GM12878 (cell line): ENCODE results near the gene TEX54. TPM values are rescaled to one million over a fixed set of nuclear protein-coding genes. Genes with fewer than 3 reads are reported as not detected.

ENCODE experiments used
- ATAC-seq: fragments of 200-7000 bp; cut with Tn5 transposase; 3 replicates; pipeline ENCODE4 v1.9.1; 2020; ENCODE audit warnings: mild to moderate bottlenecking, moderate library complexity
- BruUV-seq: library from RNA; stranded (reverse); fragments of 400-500 nt; replicated peaks from 2 replicates; lab custom pipeline; 2021; lab: Mats Ljungman, UMichigan
- CTCF ChIA-PET: fragments of 300-600 bp; sonication (Branson Sonifier 250); formaldehyde crosslinking; extraction: SDS; loops from one replicate; lab custom pipeline; 2021; ENCODE audit warnings: inconsistent platforms; lab: Yijun Ruan, JAX
- POLR2A ChIA-PET: fragments of 350-600 bp; formaldehyde crosslinking; extraction: SDS; loops from one replicate; lab custom pipeline; 2021; ENCODE audit warnings: inconsistent platforms; lab: Charles Lee
- RAD21 ChIA-PET: fragments of 300-600 bp; sonication (Branson Sonifier 250); formaldehyde crosslinking; loops from one replicate; lab custom pipeline; 2023; ENCODE audit warnings: antibody characterized with exemption; ENCODE audit not compliant: unreplicated experiment; lab: Charles Lee
- SMC1A ChIA-PET: fragments of 300-600 bp; sonication (Branson Sonifier 250); formaldehyde crosslinking; loops from one replicate; lab custom pipeline; 2023; ENCODE audit not compliant: unreplicated experiment, uncharacterized antibody; lab: Charles Lee
- DNase-seq: peaks from one replicate; pipeline ENCODE4 v3.0.0-alpha.2; 2011; ENCODE audit warnings: low read depth, low spot score
- FAIRE-seq: peaks from 3 replicates; lab custom pipeline; 2011; peaks lifted over from hg19 to GRCh38; lab: Jason Lieb, UNC
- H2AFZ ChIP-seq: 2 replicates; pipeline ENCODE4 v1.6.0; 2011; ENCODE audit warnings: low read depth, low read length, control low read depth; ENCODE audit not compliant: control insufficient read depth
- H3K27ac ChIP-seq: 2 replicates; pipeline ENCODE4 v1.5.1; 2011; ENCODE audit warnings: control low read depth; ENCODE audit not compliant: control insufficient read depth, insufficient read depth
- H3K27me3 ChIP-seq, 2 experiments: replicated peaks in 1 of 2; 2 replicates each; pipeline versions ENCODE4 v1.6.0 to v1.6.1; 2011; ENCODE audit warnings: low read length in 1 of 2; ENCODE audit not compliant: control insufficient read depth in 2 of 2, insufficient read depth in 2 of 2
- H3K36me3 ChIP-seq, 2 experiments: 2 replicates each; pipeline ENCODE4 v1.5.1; 2011; ENCODE audit warnings: low read length in 1 of 2; ENCODE audit not compliant: control insufficient read depth in 2 of 2, insufficient read depth in 2 of 2
- H3K4me1 ChIP-seq: 2 replicates; pipeline ENCODE4 v1.6.1; 2011; ENCODE audit warnings: mild to moderate bottlenecking, low read length, moderate library complexity, mixed read lengths; ENCODE audit not compliant: control insufficient read depth, insufficient read depth
- H3K4me2 ChIP-seq: 2 replicates; pipeline ENCODE4 v1.6.0; 2011; ENCODE audit warnings: control low read depth; ENCODE audit not compliant: control insufficient read depth, insufficient read depth
- H3K4me3 ChIP-seq: fragments of 200-600 bp; sonication (generic); 2 replicates; pipeline ENCODE4 v1.5.1; 2016
- H3K79me2 ChIP-seq: 2 replicates; pipeline ENCODE4 v1.6.0; 2011; ENCODE audit warnings: low read length; ENCODE audit not compliant: control insufficient read depth, insufficient read depth
- H3K9ac ChIP-seq: 2 replicates; pipeline ENCODE4 v1.8.0; 2011; ENCODE audit warnings: low read length, control low read depth, mixed read lengths; ENCODE audit not compliant: control insufficient read depth, insufficient read depth
- H3K9me3 ChIP-seq: replicated peaks from 3 replicates; pipeline ENCODE4 v1.5.1; 2011; ENCODE audit warnings: mild to moderate bottlenecking, low read length; ENCODE audit not compliant: control insufficient read depth, insufficient read depth
- H4K20me1 ChIP-seq: 2 replicates; pipeline ENCODE4 v1.6.0; 2011; ENCODE audit not compliant: control insufficient read depth, insufficient read depth
- BCL11A ChIP-seq: IDR thresholded peaks from 2 replicates; pipeline ENCODE4 v1.6.1; 2011; ENCODE audit warnings: low read depth, low read length
- BRCA1 ChIP-seq: IDR thresholded peaks from 2 replicates; pipeline ENCODE4 v1.6.1; 2011; ENCODE audit warnings: low read depth, low read length, improper control_type of control experiment
- CEBPB ChIP-seq, 2 experiments: fragments of 150-350 bp in 1 of 2; IDR thresholded peaks; 2 replicates each; pipeline ENCODE4 v1.6.1; 2012 to 2014; ENCODE audit warnings: low read depth in 2 of 2, low read length in 2 of 2, borderline replicate concordance in 1 of 2, inconsistent platforms in 1 of 2
- DPF2 ChIP-seq: fragments of 450-650 bp; IDR thresholded peaks from 2 replicates; pipeline ENCODE4 v1.6.1; 2017; ENCODE audit warnings: mild to moderate bottlenecking
- HDGF ChIP-seq: fragments of 450-650 bp; IDR thresholded peaks from 2 replicates; pipeline ENCODE4 v1.6.1; 2016; ENCODE audit warnings: antibody characterized with exemption
- MYC ChIP-seq: IDR thresholded peaks from 2 replicates; pipeline ENCODE4 v1.6.1; 2011; ENCODE audit warnings: mild to moderate bottlenecking, low read length, moderate library complexity, inconsistent platforms; ENCODE audit not compliant: insufficient read depth, insufficient replicate concordance, insufficient read length, severe bottlenecking
- NR2C1 ChIP-seq: fragments of 450-650 bp; IDR thresholded peaks from 2 replicates; pipeline ENCODE4 v1.6.1; 2017; ENCODE audit warnings: antibody characterized with exemption, mild to moderate bottlenecking, moderate library complexity
- NR2C2 ChIP-seq: IDR thresholded peaks from 2 replicates; pipeline ENCODE4 v1.6.1; 2011; ENCODE audit warnings: borderline replicate concordance, low read depth; ENCODE audit not compliant: control insufficient read depth, insufficient read length
- SIX5 ChIP-seq: IDR thresholded peaks from 2 replicates; pipeline ENCODE4 v1.6.1; 2011; ENCODE audit warnings: mild to moderate bottlenecking, low read depth, low read length, moderate library complexity; ENCODE audit not compliant: severe bottlenecking
- ZNF274 ChIP-seq: IDR thresholded peaks from one replicate; pipeline ENCODE4 v1.8.0; 2011; ENCODE audit not compliant: insufficient read length, insufficient read depth
- ZNF622 ChIP-seq: fragments of 450-650 bp; IDR thresholded peaks from 2 replicates; pipeline ENCODE4 v1.6.1; 2017; ENCODE audit warnings: mild to moderate bottlenecking, inconsistent platforms
- WGBS: methylation state at CpG from one replicate; pipeline ENCODE4 v1.1.6; 2016; ENCODE audit warnings: low lambda C conversion rate; ENCODE audit not compliant: insufficient replicate concordance, insufficient coverage; ENCODE audit errors: missing lambda C conversion rate; 5-methylcytosine and 5-hydroxymethylcytosine counted together
- in situ Hi-C: fragments of 300-500 bp; cut with MboI; formaldehyde crosslinking; loops from 9 replicates; pipeline ENCODE4 v1.14.3; 2018; ENCODE audit warnings: mixed read lengths
- intact Hi-C: fragments of 100-400 bp; cut with micrococcal nuclease; formaldehyde crosslinking; loops from one replicate; pipeline ENCODE4 v1.14.2; 2022; ENCODE audit not compliant: unreplicated experiment
- polyA plus RNA-seq, 11 experiments: library from polyadenylated mRNA; depleted of rRNA in 4 of 11; unstranded in 6 of 11; stranded (reverse) in 5 of 11; fragments of >200 nt; fragmentation: Nextera tagmentation in 4 of 11; fragmentation: Illumina TruSeq in 1 of 11; extraction: Ambion mirVana in 4 of 11; extraction: Trizol in 1 of 11; gene quantifications; 1 replicate in 1 of 11; 2 replicates in 10 of 11; pipeline versions ENCODE4 v1.2.1 to v1.2.3, GENCODE V29; 2011 to 2016; ENCODE audit warnings: inconsistent platforms in 2 of 11, missing spikeins in 2 of 11, low read depth in 1 of 11
- total RNA-seq, 4 experiments: library from RNA; depleted of rRNA in 3 of 4; stranded (reverse); fragments of >200 nt in 3 of 4; fragmentation: Illumina TruSeq in 1 of 4; extraction: Trizol in 1 of 4; gene quantifications; 2 replicates each; pipeline versions ENCODE4 v1.2.1 to v1.2.3, GENCODE V29; 2013 to 2021
- TF ChIP-seq, protein P1 (sequence below): fragments of 450-650 bp; IDR thresholded peaks from 2 replicates; pipeline ENCODE4 v1.6.1; 2017; ENCODE audit warnings: mild to moderate bottlenecking, moderate library complexity
- TF ChIP-seq, protein P2 (sequence below): fragments of 450-650 bp; IDR thresholded peaks from 2 replicates; pipeline ENCODE4 v1.6.1; 2016; ENCODE audit warnings: mild to moderate bottlenecking, moderate library complexity, borderline replicate concordance

TEX54 gene
- total and polyA plus RNA-seq, 10 of the 15 experiments (the other 5 are each of a cell fraction or from before 2014, with no cell fraction given) = 0.38 to 0.68 (median 0.51) TPM; not detected in 7

DNA sequence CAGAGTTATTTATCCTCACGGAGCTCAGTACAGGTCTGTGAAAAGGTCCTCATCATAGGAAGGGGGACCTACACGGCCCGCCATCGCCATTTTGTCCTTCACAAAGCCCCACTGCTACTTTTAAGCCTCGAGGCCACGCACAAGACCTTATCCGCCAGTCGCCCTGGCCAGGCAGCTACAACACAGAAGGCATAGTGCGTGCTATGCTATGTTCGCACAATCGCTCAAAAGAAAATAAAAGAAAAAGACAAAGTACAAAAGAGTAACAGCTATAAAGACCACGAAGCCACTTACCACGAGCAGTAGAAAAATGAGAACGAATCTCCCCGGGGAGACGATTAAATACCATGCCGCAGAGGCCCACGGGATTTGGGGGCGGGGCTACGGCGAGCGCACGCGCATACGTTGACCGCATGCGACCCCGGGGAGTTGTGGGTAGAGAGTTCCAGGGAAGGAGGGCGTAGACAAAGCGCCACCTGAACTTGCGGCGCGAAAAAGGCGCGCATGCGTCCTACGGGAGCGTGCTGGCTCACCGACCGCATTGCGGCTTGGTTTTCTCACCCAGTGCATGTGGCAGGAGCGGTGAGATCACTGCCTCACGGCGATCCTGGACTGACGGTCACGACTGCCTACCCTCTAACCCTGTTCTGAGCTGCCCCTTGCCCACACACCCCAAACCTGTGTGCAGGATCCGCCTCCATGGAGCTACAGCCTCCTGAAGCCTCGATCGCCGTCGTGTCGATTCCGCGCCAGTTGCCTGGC lies 23.1 kb upstream of the TEX54 start:
- peak overlapping the region; percentile 98 for H3K9ac ChIP-seq
- SMC1A ChIA-PET = interaction anchor here (0.6 to 5.2 kb wide), 16 partner anchors 10 to 342 kb away, joined by 3 to 36 read pairs (median 5); partner anchors contain the start of genes C11orf98, CSKMT, NXF1 and TMEM179B
- H3K27ac ChIP-seq = peak overlapping the region; percentile 97
- intact Hi-C loops = loop anchor here (1.0 kb wide), 2 partner anchors 14 to 128 kb away; partner anchors contain the start of gene HNRNPUL2
- POLR2A ChIA-PET = interaction anchor here (0.5 to 7.8 kb wide), 37 partner anchors 7 to 1479 kb away, joined by 3 to 92 read pairs (median 4); partner anchors contain the start of genes B3GAT3, C11orf98, CSKMT and HNRNPUL2
- H3K4me3 ChIP-seq = peak overlapping the region; percentile 98
- H3K9me3 ChIP-seq = no peaks in the 10 kb centered on the region
- peaks cover 20% of the 10 kb centered on the region for H3K4me1 ChIP-seq
- DNase-seq (peak; percentile 97), ATAC-seq (peak; percentile 86), FAIRE-seq (peak; percentile 75)
- RAD21 ChIA-PET = interaction anchor here (0.9 to 3.6 kb wide), 12 partner anchors 10 to 311 kb away, joined by 3 to 31 read pairs (median 4); partner anchors contain the start of genes C11orf98, CSKMT, HNRNPUL2 and SLC3A2
- no peaks in the 10 kb centered on the region for H3K27me3 ChIP-seq
- H2AFZ ChIP-seq = peak overlapping the region; percentile 88
- under 1% methylated on average over 54 of the region's 54 CpGs for WGBS
- in situ Hi-C loops = no loop called here
- peak overlapping the region; percentile 94 for H3K4me2 ChIP-seq
- no TSS peak for BruUV-seq
- H4K20me1 ChIP-seq = 0 out of 2 replicates have a peak, but pooled peaks cover 3% of the 10 kb centered on the region
- CTCF ChIA-PET = interaction anchor here (0.7 to 5.9 kb wide), 13 partner anchors 13 to 313 kb away, joined by 3 to 68 read pairs (median 5); partner anchors contain the start of genes SLC3A2, STX5, TAF6L and TMEM179B
- H3K36me3 ChIP-seq = peaks cover 17 to 32% of the 10 kb centered on the region in 2 experiments
- peaks cover 86% of the 10 kb centered on the region for H3K79me2 ChIP-seq
- TF ChIP-seq SIX5 (peak; percentile 33), MYC (peak; percentile 98), DPF2 (peak; percentile 85), ZNF622 (no peak), BRCA1 (no peak), HDGF (peak; percentile 91), ZNF274 (no peak), CEBPB (IDR thresholded peaks at IDR 0.05; ENCODE audit: borderline replicate concordance in 1 of 2, low read depth in 2 of 2, low read length in 2 of 2) (no peak), NR2C2 (no peak), NR2C1 (no peak), BCL11A (peak; percentile 26; the same call in 1 of the 2 replicates)
- TF ChIP-seq, protein P1, sequence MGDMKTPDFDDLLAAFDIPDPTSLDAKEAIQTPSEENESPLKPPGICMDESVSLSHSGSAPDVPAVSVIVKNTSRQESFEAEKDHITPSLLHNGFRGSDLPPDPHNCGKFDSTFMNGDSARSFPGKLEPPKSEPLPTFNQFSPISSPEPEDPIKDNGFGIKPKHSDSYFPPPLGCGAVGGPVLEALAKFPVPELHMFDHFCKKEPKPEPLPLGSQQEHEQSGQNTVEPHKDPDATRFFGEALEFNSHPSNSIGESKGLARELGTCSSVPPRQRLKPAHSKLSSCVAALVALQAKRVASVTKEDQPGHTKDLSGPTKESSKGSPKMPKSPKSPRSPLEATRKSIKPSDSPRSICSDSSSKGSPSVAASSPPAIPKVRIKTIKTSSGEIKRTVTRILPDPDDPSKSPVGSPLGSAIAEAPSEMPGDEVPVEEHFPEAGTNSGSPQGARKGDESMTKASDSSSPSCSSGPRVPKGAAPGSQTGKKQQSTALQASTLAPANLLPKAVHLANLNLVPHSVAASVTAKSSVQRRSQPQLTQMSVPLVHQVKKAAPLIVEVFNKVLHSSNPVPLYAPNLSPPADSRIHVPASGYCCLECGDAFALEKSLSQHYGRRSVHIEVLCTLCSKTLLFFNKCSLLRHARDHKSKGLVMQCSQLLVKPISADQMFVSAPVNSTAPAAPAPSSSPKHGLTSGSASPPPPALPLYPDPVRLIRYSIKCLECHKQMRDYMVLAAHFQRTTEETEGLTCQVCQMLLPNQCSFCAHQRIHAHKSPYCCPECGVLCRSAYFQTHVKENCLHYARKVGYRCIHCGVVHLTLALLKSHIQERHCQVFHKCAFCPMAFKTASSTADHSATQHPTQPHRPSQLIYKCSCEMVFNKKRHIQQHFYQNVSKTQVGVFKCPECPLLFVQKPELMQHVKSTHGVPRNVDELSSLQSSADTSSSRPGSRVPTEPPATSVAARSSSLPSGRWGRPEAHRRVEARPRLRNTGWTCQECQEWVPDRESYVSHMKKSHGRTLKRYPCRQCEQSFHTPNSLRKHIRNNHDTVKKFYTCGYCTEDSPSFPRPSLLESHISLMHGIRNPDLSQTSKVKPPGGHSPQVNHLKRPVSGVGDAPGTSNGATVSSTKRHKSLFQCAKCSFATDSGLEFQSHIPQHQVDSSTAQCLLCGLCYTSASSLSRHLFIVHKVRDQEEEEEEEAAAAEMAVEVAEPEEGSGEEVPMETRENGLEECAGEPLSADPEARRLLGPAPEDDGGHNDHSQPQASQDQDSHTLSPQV = no peak
- TF ChIP-seq, protein P2, sequence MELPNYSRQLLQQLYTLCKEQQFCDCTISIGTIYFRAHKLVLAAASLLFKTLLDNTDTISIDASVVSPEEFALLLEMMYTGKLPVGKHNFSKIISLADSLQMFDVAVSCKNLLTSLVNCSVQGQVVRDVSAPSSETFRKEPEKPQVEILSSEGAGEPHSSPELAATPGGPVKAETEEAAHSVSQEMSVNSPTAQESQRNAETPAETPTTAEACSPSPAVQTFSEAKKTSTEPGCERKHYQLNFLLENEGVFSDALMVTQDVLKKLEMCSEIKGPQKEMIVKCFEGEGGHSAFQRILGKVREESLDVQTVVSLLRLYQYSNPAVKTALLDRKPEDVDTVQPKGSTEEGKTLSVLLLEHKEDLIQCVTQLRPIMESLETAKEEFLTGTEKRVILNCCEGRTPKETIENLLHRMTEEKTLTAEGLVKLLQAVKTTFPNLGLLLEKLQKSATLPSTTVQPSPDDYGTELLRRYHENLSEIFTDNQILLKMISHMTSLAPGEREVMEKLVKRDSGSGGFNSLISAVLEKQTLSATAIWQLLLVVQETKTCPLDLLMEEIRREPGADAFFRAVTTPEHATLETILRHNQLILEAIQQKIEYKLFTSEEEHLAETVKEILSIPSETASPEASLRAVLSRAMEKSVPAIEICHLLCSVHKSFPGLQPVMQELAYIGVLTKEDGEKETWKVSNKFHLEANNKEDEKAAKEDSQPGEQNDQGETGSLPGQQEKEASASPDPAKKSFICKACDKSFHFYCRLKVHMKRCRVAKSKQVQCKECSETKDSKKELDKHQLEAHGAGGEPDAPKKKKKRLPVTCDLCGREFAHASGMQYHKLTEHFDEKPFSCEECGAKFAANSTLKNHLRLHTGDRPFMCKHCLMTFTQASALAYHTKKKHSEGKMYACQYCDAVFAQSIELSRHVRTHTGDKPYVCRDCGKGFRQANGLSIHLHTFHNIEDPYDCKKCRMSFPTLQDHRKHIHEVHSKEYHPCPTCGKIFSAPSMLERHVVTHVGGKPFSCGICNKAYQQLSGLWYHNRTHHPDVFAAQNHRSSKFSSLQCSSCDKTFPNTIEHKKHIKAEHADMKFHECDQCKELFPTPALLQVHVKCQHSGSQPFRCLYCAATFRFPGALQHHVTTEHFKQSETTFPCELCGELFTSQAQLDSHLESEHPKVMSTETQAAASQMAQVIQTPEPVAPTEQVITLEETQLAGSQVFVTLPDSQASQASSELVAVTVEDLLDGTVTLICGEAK = peak; percentile 27; the same call in 1 of the 2 replicates
